ENCODE data around the gene ARHGAP19. TPM values are rescaled to one million over a fixed set of nuclear protein-coding genes. Genes with fewer than 3 reads are reported as not detected.

The ARHGAP19 gene
- polyA plus RNA-seq, 3 donors, result 8.3 to 10.6 (median 10.2) TPM

GRCh38 chr10:97297556-97298222 lies 5.3 kb upstream of the ARHGAP19 start:
- no peak for DNase-seq
- no peaks in the 10 kb centered on the region for H3K27me3 ChIP-seq (ENCODE audit: control insufficient read depth in 2 of 2, insufficient read depth in 2 of 2, low read length in 2 of 2)
- H3K79me2 ChIP-seq (ENCODE audit: insufficient read depth, low read length), result no peaks in the 10 kb centered on the region
- H4K20me1 ChIP-seq (ENCODE audit: insufficient read depth, low read length), result no peaks in the 10 kb centered on the region
- Mint-ChIP-seq H3K36me3 (peaks cover 0 to 2% of the 10 kb centered on the region in 2 donors), H3K4me1 (peaks cover 6% of the 10 kb centered on the region), H3K27ac (no peak overlapping the region), H3K27me3 (ENCODE audit: low read depth in 3 of 3) (peaks cover 2 to 3% (median 2%) of the 10 kb centered on the region in 3 donors), H3K4me3 (no peak overlapping the region), H3K9me3 (peaks cover 0 to 1% (median 0%) of the 10 kb centered on the region in 7 donors)
- no peak overlapping the region for H2AFZ ChIP-seq (ENCODE audit: insufficient read depth, low read depth, low read length, poor library complexity, severe bottlenecking)
- WGBS (ENCODE audit: insufficient coverage), result 85% methylated on average over 5 of the region's 8 CpGs
- H3K36me3 ChIP-seq (replicated peaks in 1 of 2; ENCODE audit: control insufficient read depth in 1 of 2, insufficient read depth in 2 of 2, low read length in 2 of 2), result no peaks in the 10 kb centered on the region
- TF ChIP-seq CTCF (IDR thresholded peaks at IDR 0.05), result no peak
- H3K4me3 ChIP-seq (replicated peaks in 1 of 3; ENCODE audit: low read depth in 2 of 3, low read length in 3 of 3), result no peak overlapping the region
- no peak overlapping the region for H3K4me2 ChIP-seq (replicated peaks; ENCODE audit: extremely low read depth, low read length, poor library complexity, severe bottlenecking)
- intact Hi-C loops (cut with micrococcal nuclease), result no loop called here
- no peaks in the 10 kb centered on the region for H3K9me3 ChIP-seq (replicated peaks in 1 of 2; ENCODE audit: control insufficient read depth in 1 of 2, insufficient read depth in 1 of 2, low read length in 2 of 2)
- no peak overlapping the region for H3K9ac ChIP-seq (ENCODE audit: insufficient read depth, low read length, poor library complexity, severe bottlenecking)
- no peak overlapping the region for H3K27ac ChIP-seq (ENCODE audit: low read depth in 1 of 2, low read length in 2 of 2)
- no peaks in the 10 kb centered on the region for H3K4me1 ChIP-seq (ENCODE audit: control insufficient read depth in 1 of 2, insufficient read depth in 2 of 2, low read length in 2 of 2)

- no peak for TF ChIP-seq CTCF (IDR thresholded peaks at IDR 0.05)
- Histone ChIP-seq H3K9ac (ENCODE audit: insufficient read depth, low read length, poor library complexity, severe bottlenecking) (no peak overlapping the region), H3K27me3 (ENCODE audit: control insufficient read depth in 2 of 2, insufficient read depth in 2 of 2, low read length in 2 of 2) (no peaks in the 10 kb centered on the region), H4K20me1 (ENCODE audit: insufficient read depth, low read length) (no peaks in the 10 kb centered on the region), H3K4me3 (replicated peaks in 1 of 3; ENCODE audit: low read depth in 2 of 3, low read length in 3 of 3) (no peak overlapping the region), H3K4me2 (replicated peaks; ENCODE audit: extremely low read depth, low read length, poor library complexity, severe bottlenecking) (no peak overlapping the region), H2AFZ (ENCODE audit: insufficient read depth, low read depth, low read length, poor library complexity, severe bottlenecking) (no peak overlapping the region), H3K36me3 (replicated peaks in 1 of 2; ENCODE audit: control insufficient read depth in 1 of 2, insufficient read depth in 2 of 2, low read length in 2 of 2) (peaks cover 0 to 3% of the 10 kb centered on the region in 2 donors), H3K79me2 (ENCODE audit: insufficient read depth, low read length) (peaks cover 42% of the 10 kb centered on the region), H3K9me3 (replicated peaks in 1 of 2; ENCODE audit: control insufficient read depth in 1 of 2, insufficient read depth in 1 of 2, low read length in 2 of 2) (no peaks in the 10 kb centered on the region), H3K27ac (ENCODE audit: low read depth in 1 of 2, low read length in 2 of 2) (no peak overlapping the region), H3K4me1 (ENCODE audit: control insufficient read depth in 1 of 2, insufficient read depth in 2 of 2, low read length in 2 of 2) (peaks cover 11 to 12% of the 10 kb centered on the region in 2 donors)
- Mint-ChIP-seq H3K9me3 (no peaks in the 10 kb centered on the region), H3K36me3 (peaks cover 4 to 13% of the 10 kb centered on the region in 2 donors), H3K4me1 (peaks cover 20% of the 10 kb centered on the region), H3K4me3 (peak overlapping the region in 1 of 2 donors; percentile 89), H3K27me3 (ENCODE audit: low read depth in 3 of 3) (peaks cover 1 to 2% (median 2%) of the 10 kb centered on the region in 3 donors), H3K27ac (peak overlapping the region in 3 of 7 donors; percentile 84 to 94 (median 93))
- DNase-seq, result no peak
- 100% methylated on average over 1 of the region's 3 CpGs for WGBS (ENCODE audit: insufficient coverage)
- intact Hi-C loops (cut with micrococcal nuclease), result loop anchor here (2.0 to 5.0 kb wide), 3 partner anchors 26 to 40 kb away; partner anchors contain the start of genes FRAT1 (in 1 of the 2) and FRAT2 (in 1 of the 2)
These were observed 393 bp upstream of the ARHGAP19 start for GRCh38 chr10:97292862-97293198.
